WTC11 (cell line): ENCODE results near the gene FITM1.

Source experiments
- CREB1 ChIP-seq: sonication (generic); formaldehyde crosslinking; IDR thresholded peaks from 2 replicates; pipeline ENCODE4 v1.8.0; 2023; ENCODE audit warnings: mild to moderate bottlenecking, missing genetic modification reagents
- NFYB ChIP-seq: sonication (generic); formaldehyde crosslinking; conservative IDR thresholded peaks from 2 replicates; pipeline ENCODE4 v1.8.0; 2022; ENCODE audit warnings: low read depth, missing genetic modification reagents
- RELA ChIP-seq: sonication (generic); formaldehyde crosslinking; IDR thresholded peaks from 2 replicates; pipeline ENCODE4 v1.8.1; 2022; ENCODE audit warnings: missing genetic modification reagents, mild to moderate bottlenecking, borderline replicate concordance
- SP1 ChIP-seq: sonication (generic); formaldehyde crosslinking; conservative IDR thresholded peaks from 2 replicates; pipeline ENCODE4 v1.8.1; 2022; ENCODE audit warnings: missing genetic modification reagents
- ZNF263 ChIP-seq: sonication (generic); formaldehyde crosslinking; IDR thresholded peaks from 2 replicates; pipeline ENCODE4 v1.8.1; 2022; ENCODE audit warnings: low read depth, mild to moderate bottlenecking, moderate library complexity, missing genetic modification reagents
- TF ChIP-seq, protein P1 (sequence below): sonication (generic); formaldehyde crosslinking; IDR thresholded peaks from 2 replicates; pipeline ENCODE4 v1.8.1; 2022; ENCODE audit warnings: missing genetic modification reagents, borderline replicate concordance
- TF ChIP-seq, protein P2 (sequence below): fragments of 200-600 bp; IDR thresholded peaks from 2 replicates; pipeline ENCODE4 v1.8.0; 2022; ENCODE audit warnings: antibody characterized with exemption
- TF ChIP-seq, protein P3 (sequence below): sonication (generic); formaldehyde crosslinking; IDR thresholded peaks from 2 replicates; pipeline ENCODE4 v1.8.1; 2023; ENCODE audit warnings: mild to moderate bottlenecking, missing genetic modification reagents, moderate library complexity
- TF ChIP-seq, protein P4 (sequence below): sonication (generic); formaldehyde crosslinking; IDR thresholded peaks from 2 replicates; pipeline ENCODE4 v1.8.0; 2023; ENCODE audit warnings: mild to moderate bottlenecking, missing genetic modification reagents
- TF ChIP-seq, protein P5 (sequence below): sonication (generic); formaldehyde crosslinking; IDR thresholded peaks from 2 replicates; pipeline ENCODE4 v1.8.1; 2022; ENCODE audit warnings: mild to moderate bottlenecking, missing genetic modification reagents, moderate library complexity, borderline replicate concordance

DNA sequence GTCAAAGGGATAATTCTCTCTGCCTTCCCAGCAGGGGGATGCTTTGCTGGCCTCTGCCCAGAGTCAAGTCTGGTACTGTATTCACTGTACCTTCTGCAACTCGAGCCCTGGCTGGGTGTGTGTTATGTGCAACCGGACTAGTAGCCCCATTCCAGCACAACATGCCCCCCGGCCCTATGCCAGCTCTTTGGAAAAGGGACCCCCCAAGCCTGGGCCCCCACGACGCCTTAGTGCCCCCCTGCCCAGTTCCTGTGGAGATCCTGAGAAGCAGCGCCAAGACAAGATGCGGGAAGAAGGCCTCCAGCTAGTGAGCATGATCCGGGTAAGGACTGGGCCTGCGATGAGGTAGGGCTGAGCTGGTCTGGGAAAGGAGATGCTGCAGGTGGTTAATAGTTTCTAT lies 20.1 kb downstream of the FITM1 start:
- TF ChIP-seq, protein P1, sequence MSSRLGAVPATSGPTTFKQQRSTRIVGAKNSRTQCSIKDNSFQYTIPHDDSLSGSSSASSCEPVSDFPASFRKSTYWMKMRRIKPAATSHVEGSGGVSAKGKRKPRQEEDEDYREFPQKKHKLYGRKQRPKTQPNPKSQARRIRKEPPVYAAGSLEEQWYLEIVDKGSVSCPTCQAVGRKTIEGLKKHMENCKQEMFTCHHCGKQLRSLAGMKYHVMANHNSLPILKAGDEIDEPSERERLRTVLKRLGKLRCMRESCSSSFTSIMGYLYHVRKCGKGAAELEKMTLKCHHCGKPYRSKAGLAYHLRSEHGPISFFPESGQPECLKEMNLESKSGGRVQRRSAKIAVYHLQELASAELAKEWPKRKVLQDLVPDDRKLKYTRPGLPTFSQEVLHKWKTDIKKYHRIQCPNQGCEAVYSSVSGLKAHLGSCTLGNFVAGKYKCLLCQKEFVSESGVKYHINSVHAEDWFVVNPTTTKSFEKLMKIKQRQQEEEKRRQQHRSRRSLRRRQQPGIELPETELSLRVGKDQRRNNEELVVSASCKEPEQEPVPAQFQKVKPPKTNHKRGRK = no peak
- TF ChIP-seq, protein P2, sequence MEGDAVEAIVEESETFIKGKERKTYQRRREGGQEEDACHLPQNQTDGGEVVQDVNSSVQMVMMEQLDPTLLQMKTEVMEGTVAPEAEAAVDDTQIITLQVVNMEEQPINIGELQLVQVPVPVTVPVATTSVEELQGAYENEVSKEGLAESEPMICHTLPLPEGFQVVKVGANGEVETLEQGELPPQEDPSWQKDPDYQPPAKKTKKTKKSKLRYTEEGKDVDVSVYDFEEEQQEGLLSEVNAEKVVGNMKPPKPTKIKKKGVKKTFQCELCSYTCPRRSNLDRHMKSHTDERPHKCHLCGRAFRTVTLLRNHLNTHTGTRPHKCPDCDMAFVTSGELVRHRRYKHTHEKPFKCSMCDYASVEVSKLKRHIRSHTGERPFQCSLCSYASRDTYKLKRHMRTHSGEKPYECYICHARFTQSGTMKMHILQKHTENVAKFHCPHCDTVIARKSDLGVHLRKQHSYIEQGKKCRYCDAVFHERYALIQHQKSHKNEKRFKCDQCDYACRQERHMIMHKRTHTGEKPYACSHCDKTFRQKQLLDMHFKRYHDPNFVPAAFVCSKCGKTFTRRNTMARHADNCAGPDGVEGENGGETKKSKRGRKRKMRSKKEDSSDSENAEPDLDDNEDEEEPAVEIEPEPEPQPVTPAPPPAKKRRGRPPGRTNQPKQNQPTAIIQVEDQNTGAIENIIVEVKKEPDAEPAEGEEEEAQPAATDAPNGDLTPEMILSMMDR = no peak
- TF ChIP-seq, protein P3, sequence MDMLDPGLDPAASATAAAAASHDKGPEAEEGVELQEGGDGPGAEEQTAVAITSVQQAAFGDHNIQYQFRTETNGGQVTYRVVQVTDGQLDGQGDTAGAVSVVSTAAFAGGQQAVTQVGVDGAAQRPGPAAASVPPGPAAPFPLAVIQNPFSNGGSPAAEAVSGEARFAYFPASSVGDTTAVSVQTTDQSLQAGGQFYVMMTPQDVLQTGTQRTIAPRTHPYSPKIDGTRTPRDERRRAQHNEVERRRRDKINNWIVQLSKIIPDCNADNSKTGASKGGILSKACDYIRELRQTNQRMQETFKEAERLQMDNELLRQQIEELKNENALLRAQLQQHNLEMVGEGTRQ (CRISPR knock-in tag) = no peak
- no peak for TF ChIP-seq NFYB (CRISPR knock-in tag)
- TF ChIP-seq CREB1 = no peak
- TF ChIP-seq, protein P4, sequence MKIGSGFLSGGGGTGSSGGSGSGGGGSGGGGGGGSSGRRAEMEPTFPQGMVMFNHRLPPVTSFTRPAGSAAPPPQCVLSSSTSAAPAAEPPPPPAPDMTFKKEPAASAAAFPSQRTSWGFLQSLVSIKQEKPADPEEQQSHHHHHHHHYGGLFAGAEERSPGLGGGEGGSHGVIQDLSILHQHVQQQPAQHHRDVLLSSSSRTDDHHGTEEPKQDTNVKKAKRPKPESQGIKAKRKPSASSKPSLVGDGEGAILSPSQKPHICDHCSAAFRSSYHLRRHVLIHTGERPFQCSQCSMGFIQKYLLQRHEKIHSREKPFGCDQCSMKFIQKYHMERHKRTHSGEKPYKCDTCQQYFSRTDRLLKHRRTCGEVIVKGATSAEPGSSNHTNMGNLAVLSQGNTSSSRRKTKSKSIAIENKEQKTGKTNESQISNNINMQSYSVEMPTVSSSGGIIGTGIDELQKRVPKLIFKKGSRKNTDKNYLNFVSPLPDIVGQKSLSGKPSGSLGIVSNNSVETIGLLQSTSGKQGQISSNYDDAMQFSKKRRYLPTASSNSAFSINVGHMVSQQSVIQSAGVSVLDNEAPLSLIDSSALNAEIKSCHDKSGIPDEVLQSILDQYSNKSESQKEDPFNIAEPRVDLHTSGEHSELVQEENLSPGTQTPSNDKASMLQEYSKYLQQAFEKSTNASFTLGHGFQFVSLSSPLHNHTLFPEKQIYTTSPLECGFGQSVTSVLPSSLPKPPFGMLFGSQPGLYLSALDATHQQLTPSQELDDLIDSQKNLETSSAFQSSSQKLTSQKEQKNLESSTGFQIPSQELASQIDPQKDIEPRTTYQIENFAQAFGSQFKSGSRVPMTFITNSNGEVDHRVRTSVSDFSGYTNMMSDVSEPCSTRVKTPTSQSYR (CRISPR knock-in tag) = no peak
- TF ChIP-seq SP1 (CRISPR knock-in tag) = no peak
- no peak for TF ChIP-seq ZNF263 (CRISPR knock-in tag)
- TF ChIP-seq, protein P5, sequence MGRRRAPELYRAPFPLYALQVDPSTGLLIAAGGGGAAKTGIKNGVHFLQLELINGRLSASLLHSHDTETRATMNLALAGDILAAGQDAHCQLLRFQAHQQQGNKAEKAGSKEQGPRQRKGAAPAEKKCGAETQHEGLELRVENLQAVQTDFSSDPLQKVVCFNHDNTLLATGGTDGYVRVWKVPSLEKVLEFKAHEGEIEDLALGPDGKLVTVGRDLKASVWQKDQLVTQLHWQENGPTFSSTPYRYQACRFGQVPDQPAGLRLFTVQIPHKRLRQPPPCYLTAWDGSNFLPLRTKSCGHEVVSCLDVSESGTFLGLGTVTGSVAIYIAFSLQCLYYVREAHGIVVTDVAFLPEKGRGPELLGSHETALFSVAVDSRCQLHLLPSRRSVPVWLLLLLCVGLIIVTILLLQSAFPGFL (CRISPR knock-in tag) = no peak
- no peak for TF ChIP-seq RELA
